ENCODE results near the gene CYP4F12.
"Not testable (repeated sequence)": the region's sequence is repeated elsewhere in the genome, so short reads cannot be mapped to it uniquely, and the experiment has no call there.

The CYP4F12 gene

DNA sequence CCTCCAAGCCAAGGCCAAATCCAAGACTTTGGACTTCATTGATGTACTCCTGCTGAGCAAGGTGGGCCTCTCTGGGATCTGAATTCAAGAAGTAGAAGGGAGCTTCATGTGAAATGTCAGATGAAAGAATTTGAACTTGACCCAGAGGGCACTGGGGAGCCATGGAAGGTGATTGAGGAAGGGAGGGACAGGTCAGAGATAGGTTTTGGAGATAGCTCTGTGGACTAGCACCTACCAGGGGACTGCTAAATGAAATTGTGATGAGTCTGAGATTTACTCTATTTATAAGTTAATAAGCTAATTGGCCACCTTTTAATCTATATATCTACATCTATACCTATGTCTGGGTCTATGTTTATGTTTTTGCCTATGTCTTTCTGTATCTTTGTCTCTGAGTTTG lies 22.8 kb upstream of the CYP4F12 start:
- not testable (repeated sequence) for DNase-seq (ENCODE audit: low read depth in 2 of 2, low spot score in 1 of 2)

DNA sequence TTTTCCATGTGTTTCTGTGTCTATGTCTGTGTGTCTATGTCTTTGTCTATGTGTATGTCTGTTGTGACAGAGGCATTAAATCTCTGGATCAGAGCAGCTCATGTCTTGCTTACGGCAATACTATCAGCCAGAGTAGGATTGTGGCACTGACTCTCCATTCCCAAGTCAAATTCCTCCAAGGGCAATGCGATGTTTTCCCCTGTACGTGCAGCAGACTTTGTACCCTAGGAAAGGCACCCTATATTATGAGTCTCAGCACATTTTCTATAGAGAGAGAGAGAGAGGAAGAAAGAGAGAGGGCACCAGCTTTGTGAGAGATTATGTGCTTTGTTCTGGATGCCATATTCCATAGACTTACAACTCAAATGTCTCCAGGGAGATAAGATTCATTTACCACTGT lies 21.1 kb upstream of the CYP4F12 start:
- no peak for DNase-seq (ENCODE audit: low read depth in 2 of 2, low spot score in 1 of 2)

DNA sequence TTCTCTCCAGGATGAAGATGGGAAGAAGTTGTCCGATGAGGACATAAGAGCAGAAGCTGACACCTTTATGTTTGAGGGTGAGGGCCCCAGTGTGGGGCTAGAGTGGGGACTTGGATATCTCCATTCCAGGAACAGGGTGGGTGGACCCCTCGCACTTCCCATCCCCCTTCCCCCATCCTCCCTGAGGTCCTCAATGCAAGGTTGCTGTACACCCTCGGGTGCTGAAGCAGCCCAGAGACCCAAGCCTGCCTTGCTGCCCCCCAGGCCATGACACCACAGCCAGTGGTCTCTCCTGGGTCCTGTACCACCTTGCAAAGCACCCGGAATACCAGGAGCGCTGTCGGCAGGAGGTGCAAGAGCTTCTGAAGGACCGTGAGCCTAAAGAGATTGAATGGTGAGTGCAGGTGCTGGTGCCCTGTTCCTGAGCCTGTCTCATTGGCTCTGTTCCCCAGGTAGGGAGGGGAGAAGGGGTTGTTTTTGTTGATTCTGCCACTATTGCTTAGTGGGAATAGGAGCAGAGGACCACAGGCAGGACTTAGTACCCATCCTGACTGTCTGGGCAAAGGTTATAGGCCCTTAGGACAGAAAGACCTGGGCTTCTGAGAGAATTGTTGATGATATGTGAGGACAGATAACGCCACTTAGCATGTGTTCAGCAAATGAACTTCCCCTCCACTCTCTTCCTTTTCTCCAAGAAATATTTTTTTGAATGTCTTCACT lies 20.2 kb upstream of the CYP4F12 start:
- DNase-seq (ENCODE audit: low read depth in 2 of 2, low spot score in 1 of 2): no peak

DNA sequence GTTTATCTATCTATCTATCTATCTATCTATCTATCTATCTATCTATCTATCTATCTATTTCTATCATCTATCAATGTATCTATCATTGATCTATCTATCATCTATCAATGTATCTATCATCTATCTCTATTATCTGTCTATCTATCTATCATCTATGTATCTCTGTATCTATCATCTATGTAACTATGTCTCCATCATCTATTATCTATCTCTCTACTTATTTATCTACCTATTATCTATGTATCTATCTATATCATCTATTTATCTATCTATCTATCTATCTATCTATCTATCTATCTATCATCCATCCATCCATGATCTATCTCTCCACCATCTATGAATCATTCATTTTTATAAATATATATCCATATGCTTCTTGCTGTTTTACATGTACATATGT lies 16.4 kb upstream of the CYP4F12 start:
- no peak for DNase-seq (ENCODE audit: low read depth in 2 of 2, low spot score in 1 of 2)

DNA sequence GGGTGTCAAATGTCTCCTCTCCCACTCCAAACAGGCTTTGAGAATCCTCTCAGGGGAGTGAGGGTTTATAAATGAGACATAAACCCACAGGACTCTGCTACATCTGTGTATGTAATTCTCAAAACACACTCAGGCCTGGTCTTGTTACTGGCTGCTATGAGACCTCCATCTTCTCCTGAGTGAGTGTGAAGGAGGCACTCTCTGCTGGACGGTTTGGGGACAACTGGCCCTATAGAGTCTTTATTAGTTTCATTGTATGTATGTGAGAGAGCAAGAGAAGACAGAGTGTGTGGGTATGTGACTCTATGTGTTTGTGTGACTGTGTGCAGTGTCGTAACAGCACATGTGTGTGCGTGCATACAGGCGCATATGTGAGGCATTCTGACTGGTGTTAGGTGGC lies 9.6 kb upstream of the CYP4F12 start:
- DNase-seq (ENCODE audit: low read depth in 2 of 2, low spot score in 1 of 2): no peak

DNA sequence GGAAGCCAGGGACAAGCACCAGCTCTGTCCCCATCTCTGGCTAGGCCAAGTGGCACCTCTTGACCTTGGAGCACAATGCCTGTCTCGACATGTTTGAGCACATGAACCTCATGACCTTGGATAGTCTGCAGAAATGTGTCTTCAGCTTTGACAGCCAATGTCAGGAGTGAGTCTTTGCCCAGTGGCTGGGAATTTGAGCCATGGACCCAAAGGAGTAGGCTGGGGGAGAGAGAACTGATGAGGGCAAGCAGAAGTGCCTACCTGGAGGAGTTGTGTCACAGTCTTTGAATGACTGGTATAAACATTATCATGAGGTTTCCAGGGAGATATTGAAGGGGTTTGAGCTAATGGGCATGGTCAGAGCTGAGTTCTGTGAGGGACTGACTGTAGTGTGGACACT lies 6.7 kb upstream of the CYP4F12 start:
- DNase-seq (ENCODE audit: low read depth in 2 of 2, low spot score in 1 of 2): no peak

DNA sequence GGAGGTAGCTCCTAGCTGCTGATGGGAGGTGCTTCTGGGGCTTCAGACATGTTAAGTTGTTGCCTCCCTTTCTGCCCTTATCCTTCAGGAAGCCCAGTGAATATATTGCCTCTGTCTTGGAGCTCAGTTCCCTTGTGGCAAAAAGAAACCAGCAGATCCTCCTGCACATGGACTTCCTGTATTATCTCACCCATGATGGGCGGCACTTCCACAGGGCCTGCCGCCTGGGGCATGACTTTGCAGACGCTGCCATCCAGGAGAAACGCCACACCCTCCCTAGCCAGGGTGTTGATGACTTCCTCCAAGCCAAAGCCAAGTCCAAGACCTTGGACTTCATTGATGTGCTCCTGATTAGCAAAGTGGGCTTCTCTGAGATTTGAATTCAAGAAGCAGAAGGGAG lies 6.0 kb upstream of the CYP4F12 start:
- DNase-seq (ENCODE audit: low read depth in 2 of 2, low spot score in 1 of 2): no peak

DNA sequence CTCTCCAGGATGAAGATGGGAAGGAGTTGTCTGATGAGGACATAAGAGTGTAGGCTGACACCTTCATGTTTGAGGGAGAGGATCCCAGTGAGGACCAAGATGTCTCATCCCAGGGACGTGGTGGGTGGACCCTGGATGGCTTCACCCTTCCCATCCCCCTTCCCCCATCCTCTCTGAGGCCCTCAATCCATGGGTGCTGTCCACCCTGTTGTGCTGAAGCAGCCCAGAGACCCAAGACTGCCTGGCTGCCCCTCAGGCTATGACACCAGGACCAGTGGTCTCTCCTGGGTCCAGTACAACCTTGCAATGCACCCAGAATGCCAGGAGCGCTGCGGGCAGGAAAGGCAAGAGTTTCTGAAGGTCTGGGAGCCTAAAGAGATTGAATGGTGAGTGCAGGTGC lies 3.4 kb upstream of the CYP4F12 start:
- no peak for DNase-seq (ENCODE audit: low read depth in 2 of 2, low spot score in 1 of 2)

DNA sequence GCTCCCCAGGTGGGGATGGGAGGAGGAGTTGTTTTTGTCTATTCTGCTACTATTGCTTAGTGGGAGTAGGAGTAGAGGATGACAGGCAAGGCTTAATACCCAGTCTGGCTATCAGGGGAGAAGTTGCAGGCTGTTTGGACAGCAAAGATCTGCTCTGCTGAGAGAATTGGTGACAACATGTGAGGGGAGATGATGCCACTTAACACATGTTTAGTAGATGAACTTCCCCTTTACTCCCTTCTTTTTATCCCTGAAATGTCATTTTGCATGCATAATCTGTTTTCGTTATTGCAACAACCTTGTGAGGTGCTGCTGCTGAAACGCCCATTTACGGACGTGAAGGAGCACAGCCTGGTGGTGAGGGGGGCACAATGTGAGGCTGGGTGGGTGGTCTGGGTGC lies 3.0 kb upstream of the CYP4F12 start:
- DNase-seq (ENCODE audit: low read depth in 2 of 2, low spot score in 1 of 2): no peak

DNA sequence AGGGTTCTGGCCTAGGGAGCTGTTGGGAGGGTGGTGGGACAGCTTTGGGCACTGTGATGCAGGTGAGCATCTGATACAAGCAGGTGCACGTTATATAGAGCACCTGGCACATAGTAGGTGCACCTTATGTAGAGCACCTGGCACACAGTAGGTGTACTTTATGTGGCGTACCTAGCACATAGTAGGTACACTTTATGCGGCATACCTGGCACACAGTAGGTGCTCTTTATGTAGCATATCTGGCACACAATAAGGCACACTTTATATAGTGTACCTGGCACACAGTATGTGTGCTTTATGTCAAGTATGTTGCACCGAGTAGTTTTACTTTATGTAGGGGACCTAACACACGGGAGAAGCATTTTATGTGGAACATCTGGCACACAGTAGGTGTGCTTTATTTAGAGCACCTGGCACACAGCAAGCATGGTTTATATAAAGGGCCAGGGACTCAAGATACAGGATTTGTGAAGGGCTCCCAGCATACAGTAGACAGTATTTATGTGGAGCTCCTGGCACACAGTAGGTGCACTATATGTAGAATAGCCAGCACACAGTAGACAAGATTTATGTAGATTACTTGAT lies 1.6 kb upstream of the CYP4F12 start:
- no peak for DNase-seq (ENCODE audit: low read depth in 2 of 2, low spot score in 1 of 2)

DNA sequence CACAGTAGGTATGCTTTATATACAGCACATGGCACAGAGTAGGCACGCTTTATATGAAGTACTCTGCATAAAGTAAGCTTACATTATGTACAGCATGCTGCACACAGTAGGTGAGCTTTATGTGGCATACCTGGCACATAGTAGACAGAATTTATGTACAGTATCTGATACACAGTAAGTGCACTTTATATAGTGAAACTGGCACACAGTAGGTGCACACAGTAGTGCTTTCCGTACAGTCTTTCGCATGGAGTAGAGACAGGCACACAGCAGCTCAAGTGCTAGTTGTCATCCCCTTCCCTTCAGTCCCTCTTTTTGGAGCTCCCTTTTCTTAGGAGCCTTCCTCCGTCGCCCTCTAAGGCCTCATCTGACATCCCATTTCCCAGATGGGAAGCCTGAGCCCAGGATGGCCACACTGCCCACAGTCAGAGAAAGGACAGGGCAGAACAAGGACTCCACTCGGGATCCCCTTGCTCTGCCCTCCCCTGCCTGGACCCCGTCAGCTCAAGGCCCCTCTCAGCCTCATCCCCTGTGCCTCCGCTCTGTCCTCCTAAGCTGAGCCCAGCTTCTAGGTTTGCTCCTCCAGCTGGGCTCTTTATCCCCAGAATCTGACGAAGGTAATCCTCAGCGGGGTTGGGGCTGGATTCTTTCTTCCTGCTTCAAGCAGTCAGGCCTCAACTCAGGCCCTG lies 852 bp upstream of the CYP4F12 start:
- no peak for DNase-seq (ENCODE audit: low read depth in 2 of 2, low spot score in 1 of 2)

DNA sequence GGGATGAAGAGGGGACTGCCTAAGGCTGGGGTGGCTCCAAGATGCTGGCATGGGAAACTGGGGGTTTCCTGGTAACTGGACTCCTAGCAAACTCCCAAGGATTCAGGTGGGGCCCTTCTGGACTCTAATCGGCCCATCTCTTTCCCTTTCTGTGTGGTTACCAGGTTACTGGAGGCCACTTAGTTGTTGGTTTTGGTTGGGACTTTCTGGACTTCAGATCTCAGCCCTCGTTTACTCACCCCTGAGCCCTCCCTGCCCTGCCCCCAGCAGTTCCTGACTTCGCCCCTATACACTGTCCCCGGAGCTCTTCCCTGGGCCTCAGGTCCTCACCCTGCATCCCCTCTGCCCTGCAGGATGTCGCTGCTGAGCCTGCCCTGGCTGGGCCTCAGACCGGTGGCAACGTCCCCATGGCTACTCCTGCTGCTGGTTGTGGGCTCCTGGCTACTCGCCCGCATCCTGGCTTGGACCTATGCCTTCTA lies 328 bp downstream of the CYP4F12 start:
- DNase-seq (ENCODE audit: low read depth in 2 of 2, low spot score in 1 of 2): no peak

DNA sequence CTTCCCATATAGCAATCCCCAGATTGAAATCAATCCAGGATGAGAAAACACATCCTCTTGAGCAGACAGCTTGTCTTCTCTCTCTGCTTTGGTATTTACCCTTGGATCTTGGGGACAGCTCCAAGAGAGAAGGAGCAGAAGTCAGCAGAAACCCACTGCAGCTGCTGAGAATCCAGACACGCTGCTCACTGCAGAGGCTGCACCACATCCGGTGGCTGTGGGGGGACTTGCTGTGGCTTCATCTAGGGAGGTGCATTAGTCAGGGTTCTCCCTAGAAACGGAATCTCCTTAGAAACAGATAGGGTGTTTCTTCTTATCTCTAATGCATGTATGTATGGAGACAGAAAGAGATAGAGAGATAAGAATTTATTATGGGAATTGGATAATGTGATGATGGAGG lies 2.7 kb downstream of the CYP4F12 start:
- DNase-seq (ENCODE audit: low read depth in 2 of 2, low spot score in 1 of 2): no peak

DNA sequence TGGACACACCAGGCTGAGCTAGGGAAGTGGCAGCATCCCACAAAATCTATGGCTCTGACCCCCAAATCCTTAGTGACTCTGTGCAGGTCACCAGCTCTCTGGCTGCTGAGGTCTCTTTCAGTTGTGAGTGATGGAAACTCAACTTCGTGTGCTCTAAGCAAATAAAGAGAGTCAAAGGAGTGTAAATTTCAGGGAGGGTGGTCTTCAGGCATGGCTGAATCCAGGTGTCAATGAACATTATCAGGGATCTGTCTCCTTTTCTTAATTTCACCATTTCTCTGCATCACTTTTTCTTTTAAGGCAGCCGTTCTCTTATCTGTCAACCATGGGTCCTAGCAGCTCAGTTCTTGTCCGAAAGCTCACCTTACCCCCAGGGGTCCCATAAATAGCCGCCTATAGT lies 6.2 kb downstream of the CYP4F12 start:
- no peak for DNase-seq (ENCODE audit: low read depth in 2 of 2, low spot score in 1 of 2)

DNA sequence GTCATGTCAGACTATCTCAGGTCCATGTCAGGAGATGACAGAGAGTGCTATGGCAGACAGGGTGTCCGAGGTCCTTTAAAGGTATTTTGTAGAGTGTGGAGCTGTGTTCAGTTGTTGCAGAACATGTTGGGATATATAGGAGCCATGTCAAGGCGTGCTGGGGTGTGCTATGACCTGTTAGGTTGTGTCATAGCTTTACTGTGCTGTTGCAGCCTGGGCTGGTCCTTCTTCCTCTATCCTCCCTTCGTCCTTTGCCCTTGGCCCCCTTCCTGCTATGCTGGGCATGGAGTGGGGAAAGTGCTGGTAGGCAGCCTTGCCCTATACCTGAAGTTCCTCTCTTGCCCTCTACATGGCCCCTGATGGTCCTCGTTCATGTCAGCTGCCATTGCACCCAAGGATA lies 7.0 kb downstream of the CYP4F12 start:
- DNase-seq (ENCODE audit: low read depth in 2 of 2, low spot score in 1 of 2): not testable (repeated sequence)

DNA sequence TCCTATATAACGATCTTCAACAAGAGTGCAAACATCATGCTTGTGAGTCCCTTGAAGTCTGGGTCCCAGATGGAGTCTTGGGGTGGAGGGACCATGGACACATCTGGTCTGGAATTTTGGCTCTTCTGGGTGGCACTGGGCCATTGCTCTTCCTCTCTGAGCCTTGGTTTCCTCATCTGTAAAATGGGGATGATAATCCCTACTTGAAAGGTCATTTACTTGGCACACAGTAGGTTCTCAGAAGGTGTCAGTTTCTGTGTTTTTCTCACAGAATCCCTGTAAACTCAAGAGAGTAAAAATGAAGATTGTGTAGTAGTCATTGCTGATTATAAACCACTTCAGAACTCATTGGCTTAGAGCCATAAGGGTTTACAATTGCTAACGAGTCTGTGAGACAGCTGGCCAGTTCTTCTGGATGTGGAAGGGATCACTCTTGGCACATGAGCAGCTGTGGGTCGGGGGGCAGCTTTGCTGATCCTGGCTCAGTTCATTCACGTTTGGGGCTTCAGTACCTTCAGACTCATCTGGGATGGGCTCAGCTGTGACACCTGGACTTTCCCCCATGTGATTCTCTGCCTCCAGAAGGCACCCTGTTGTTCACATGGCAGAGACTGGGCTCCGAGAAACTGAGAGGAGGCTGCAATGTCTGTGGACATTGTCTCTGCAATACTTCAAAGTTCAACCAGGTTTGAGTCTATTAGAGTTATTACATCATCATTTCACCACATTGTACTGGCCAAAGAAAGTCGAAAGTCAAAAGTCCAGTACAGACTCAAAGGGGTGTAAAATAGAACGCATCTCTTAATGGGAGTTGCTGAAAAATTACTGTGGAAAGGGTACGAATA lies 7.8 kb downstream of the CYP4F12 start:
- DNase-seq (ENCODE audit: low read depth in 2 of 2, low spot score in 1 of 2): no peak

DNA sequence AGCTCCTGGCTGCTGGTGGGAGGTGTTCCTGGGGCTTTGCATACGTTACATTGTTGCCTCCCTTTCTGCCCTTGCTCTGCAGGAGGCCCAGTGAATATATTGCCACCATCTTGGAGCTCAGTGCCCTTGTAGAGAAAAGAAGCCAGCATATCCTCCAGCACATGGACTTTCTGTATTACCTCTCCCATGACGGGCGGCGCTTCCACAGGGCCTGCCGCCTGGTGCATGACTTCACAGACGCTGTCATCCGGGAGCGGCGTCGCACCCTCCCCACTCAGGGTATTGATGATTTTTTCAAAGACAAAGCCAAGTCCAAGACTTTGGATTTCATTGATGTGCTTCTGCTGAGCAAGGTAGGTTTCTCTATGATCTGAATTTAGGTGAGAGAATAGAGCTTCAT lies 10.5 kb downstream of the CYP4F12 start:
- no peak for DNase-seq (ENCODE audit: low read depth in 2 of 2, low spot score in 1 of 2)

DNA sequence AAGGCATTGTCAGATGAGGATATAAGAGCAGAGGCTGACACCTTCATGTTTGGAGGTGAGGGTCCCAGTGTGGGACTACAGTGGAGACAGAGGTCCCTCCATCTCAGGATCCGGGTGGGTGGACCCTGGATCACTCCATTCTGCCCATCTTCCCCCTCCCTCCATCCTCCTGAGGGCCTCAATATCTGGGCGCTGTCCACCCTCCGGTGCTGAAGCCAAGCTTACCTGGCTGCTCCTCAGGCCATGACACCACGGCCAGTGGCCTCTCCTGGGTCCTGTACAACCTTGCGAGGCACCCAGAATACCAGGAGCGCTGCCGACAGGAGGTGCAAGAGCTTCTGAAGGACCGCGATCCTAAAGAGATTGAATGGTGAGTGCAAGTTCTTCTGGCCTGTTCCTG lies 11.9 kb downstream of the CYP4F12 start:
- DNase-seq (ENCODE audit: low read depth in 2 of 2, low spot score in 1 of 2): no peak

DNA sequence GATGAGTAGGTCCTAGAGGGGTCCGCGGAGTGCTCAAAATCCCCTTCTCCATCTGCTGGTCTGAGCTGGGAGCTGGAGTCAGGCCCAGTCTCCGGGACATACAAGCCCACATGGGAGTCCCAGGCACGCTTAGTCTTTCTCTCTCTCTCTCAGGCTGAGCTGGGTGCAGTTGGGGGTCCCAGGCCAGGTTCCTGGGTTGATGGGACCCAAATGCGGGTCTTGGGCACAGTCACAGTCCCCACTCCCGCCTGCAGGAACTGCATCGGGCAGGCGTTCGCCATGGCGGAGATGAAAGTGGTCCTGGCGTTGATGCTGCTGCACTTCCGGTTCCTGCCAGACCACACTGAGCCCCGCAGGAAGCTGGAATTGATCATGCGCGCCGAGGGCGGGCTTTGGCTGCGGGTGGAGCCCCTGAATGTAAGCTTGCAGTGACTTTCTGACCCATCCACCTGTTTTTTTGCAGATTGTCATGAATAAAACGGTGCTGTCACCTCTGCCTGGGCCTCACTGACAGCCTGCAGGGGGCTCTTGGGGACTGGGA lies 23.8 kb downstream of the CYP4F12 start:
- no peak for DNase-seq (ENCODE audit: low read depth in 2 of 2, low spot score in 1 of 2)

DNA sequence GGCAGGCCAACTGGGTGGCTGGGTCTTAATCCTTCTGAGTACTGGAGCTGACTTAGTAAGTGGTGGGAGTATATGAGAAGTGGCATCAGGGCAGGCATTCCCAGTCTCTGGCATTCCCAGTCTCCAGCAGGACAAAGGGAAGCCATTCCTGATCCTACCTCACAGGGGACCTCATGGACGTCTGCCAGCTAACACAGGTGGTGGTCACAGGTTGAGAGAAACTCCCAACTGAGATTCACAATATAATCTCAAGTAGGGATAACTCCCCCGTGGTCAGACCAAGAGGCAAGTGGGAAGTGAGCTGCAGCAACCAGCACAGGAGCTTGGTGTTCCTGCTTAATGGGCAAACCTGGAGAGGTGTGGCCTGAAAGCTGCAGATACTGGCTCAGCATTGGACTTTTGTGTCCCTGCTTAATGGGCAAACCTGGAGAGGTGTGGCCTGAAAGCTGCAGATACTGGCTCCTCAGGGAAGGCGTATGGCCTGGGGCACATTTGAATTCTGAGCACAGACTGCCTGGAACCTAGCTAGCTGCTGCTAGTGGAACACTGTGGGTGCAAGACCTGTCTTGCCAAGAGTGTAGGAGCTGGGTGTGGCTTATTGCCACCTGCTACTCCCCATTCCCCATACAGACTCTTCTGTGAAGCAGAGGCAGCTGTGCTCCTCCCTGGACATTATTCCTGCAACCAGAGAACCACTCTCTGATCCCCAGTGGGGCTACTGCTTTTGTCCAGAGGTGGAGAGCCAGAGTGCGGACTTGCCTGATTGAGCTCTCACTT lies 29.1 kb downstream of the CYP4F12 start:
- no peak for DNase-seq (ENCODE audit: low read depth in 2 of 2, low spot score in 1 of 2)

DNA sequence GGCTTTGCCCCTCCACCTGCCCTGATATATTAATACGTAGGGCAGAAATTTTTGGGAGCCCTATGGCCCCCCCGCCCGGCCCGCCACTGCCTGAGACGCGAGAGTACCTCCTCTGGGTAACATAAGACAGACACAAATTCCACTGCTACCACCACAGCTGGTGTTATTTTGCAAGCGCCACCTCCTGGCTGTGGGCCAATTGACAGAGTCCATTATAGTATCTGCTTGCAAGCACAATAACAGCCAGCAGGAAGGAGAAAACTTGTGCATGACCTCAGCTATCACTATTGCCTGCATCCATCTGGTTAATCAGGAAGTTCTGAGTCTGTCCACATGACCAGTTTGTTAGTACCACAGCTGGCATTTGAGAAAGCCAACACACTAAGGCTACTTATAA lies 29.6 kb downstream of the CYP4F12 start:
- DNase-seq (ENCODE audit: low read depth in 2 of 2, low spot score in 1 of 2): peak in 1 of 2 donors; percentile 11
